ENCODE data around the gene SERPINA9.
A peak's percentile ranks its signal among the peaks of the same experiment; 100 is the strongest.
"Not testable (repeated sequence)": the region's sequence is repeated elsewhere in the genome, so short reads cannot be mapped to it uniquely, and the experiment has no call there.

SERPINA9 gene

GRCh38 chr14:94486883-94487282 lies 10.9 kb upstream of the SERPINA9 start:
- no peak for DNase-seq (ENCODE audit: low read depth, low spot score)

GRCh38 chr14:94485944-94486841 lies 10.2 kb upstream of the SERPINA9 start:
- peak; percentile 77 for DNase-seq (ENCODE audit: low read depth, low spot score)

GRCh38 chr14:94484481-94484880 lies 8.5 kb upstream of the SERPINA9 start:
- DNase-seq (ENCODE audit: low read depth, low spot score), result no peak

GRCh38 chr14:94483729-94484275 lies 7.8 kb upstream of the SERPINA9 start:
- no peak for DNase-seq (ENCODE audit: low read depth, low spot score)

GRCh38 chr14:94483071-94483451 lies 7.1 kb upstream of the SERPINA9 start:
- DNase-seq (ENCODE audit: low read depth, low spot score), result no peak

DNA sequence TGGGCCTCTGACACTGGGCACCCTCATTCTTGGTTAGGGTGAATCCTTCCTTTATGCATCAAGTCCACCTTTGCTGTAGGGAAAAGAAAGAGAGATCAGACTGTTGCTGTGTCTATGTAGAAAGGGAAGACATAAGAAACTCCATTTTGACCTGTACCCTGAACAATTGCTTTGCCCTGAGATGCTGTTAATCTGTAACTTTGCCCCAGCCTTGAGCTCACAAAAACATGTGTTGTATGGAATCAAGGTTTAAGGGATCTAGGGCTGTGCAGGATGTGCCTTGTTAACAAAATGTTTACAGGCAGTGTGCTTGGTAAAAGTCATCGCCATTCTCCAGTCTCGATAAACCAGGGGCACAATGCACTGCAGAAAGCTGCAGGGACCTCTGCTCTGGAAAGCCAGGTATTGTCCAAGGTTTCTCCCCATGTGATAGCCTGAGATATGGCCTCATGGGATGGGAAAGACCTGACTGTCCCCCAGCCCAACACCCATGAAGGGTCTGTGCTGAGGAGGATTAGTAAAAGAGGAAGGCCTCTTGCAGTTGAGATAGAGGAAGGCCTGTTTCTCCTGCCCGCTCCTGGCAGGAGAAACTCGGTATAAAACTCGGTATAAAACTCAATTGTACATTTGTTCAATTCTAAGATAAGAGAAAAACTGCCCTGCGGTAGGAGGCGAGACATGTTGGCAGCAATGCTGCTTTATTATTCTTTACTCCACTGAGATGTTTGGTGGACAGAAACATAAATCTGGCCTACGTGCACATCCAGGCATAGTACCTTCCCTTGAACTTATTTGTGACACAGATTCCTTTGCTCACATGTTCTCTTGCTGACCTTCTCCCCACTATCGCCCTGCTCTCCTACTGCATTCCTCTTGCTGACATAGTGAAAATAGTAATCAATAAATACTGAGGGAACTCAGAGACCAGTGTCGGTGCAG lies 6.4 kb upstream of the SERPINA9 start:
- not testable (repeated sequence) for DNase-seq (ENCODE audit: low read depth, low spot score)

DNA sequence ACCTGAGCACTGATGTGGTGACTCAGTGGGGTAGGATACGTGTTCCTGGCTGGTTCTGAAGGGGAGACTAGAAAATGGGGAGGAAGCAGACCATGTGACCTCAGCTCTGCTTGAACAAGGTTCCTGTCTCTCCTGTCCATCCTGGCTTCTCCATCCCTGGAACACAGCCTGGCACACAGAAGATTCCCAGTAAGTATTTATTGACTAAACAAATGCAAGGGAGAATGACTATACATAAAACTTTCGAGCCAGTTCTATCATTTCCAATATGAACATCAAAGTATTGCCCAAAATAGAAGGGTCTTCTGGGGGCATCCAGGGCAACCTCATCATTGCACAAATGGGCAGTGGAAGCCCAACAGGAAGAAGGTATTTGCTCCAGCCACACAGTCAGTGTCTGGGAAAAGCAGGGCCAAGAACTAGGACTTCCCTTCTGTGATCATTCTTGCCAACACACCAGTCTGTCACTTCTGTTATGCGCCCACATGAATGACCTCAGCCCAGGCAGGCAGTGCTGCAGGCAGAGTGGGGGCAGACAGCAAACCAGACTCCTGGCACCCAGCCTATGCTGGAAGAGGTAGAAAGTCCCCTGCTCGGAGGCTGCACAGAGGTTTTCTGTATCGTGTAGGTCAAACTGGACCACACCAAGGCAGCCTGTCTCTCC lies 5.6 kb upstream of the SERPINA9 start:
- no peak for DNase-seq (ENCODE audit: low read depth, low spot score)

DNA sequence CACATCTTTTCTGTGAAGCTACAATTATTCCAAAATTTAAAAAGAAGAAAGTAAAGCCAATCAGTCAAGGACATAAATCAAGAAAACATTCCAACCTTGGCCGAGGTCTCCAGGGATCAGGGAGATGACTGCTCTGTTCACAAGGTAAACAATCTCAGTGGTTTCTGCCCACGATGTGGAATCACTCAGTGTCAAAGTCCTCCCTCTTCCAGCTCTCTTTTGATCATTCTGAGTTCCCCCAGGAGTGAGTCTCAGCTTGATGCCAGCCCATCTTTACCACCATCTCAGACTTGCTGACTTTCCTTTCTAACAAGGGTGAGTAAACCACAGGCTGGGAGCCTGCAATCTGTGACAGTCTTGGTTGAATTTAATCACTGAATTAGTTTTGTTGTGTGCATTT lies 4.8 kb upstream of the SERPINA9 start:
- no peak for DNase-seq (ENCODE audit: low read depth, low spot score)

- DNase-seq (ENCODE audit: low read depth, low spot score), result no peak
Observed at GRCh38 chr14:94478420-94478819, 2.4 kb upstream of the SERPINA9 start.

GRCh38 chr14:94474581-94475031 lies 1.4 kb downstream of the SERPINA9 start:
- DNase-seq (ENCODE audit: low read depth, low spot score), result no peak

DNA sequence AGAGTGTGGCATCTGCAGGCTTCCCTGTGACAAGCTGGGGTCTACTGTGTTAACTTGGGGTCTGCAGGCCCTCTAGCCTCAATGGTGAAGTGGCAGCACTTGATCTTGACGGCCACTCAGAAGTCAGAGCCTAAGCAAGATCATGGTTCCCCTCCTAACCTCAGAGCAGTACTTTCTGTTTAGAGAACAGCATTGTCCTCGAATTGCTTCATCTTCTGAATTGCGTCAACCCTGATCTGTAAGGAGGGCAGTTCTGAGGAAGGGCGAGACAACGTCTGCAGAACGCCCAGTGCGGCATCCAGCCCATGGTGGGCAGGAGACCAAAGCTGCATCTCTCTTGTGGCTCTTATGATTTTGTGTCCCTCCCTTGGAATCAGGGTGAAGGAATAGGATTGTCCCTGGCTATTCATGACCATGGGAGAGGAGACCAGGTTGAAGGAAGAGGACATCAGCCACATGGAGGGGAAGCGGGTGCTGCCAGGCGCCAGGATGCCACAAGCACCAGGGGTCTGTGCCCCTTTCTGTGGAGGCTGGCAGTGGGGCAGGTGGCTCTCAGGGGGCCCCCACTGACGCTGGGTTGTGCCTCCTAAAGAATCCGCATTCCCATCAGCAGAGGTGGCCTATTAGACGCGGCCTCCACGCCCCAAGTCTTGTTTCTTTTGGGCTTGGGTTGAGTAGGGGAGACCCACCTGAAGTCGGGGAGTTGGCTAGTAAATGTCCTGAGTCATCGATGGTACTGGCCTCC lies 2.2 kb downstream of the SERPINA9 start:
- DNase-seq (ENCODE audit: low read depth, low spot score), result no peak

GRCh38 chr14:94472842-94473241 lies 3.2 kb downstream of the SERPINA9 start:
- no peak for DNase-seq (ENCODE audit: low read depth, low spot score)

DNA sequence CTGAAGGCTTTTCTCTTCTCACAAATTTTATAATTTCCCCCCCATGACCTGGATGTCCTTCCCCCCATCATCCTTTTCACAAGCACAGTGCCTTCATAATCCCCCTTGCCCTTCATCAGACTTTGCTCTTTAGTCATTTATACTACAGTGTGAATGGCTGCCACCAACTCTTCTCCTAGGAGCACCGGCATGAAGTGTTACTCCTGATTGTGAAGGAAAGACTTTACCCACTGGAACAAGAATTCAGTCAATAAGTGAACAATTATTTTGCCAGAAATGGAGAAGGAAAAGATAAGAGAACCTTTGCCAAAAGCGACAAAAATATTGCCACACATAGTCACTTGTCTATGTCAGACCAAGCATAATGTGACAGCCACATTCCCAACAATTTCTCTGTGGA lies 5.0 kb downstream of the SERPINA9 start:
- DNase-seq (ENCODE audit: low read depth, low spot score), result no peak

DNA sequence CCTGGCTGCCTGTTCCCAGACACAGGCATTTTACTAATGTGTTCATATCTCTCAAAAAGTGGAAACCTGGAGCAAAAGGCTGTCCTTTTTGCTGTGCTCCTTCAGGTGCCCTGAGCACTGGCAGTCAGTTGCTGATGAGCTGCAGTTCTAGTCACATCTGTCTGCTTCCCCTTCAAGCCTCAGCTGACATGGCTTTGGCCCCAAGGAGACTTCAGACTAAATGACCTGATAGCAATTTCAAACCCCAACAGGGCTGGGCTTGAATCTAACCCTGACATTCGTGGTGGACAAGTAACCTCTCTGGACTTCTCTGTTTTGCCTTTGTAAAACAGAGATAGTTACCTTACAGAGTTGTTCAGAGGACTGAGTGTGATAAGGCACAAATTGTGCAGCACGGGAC lies 5.7 kb downstream of the SERPINA9 start:
- no peak for DNase-seq (ENCODE audit: low read depth, low spot score)

DNA sequence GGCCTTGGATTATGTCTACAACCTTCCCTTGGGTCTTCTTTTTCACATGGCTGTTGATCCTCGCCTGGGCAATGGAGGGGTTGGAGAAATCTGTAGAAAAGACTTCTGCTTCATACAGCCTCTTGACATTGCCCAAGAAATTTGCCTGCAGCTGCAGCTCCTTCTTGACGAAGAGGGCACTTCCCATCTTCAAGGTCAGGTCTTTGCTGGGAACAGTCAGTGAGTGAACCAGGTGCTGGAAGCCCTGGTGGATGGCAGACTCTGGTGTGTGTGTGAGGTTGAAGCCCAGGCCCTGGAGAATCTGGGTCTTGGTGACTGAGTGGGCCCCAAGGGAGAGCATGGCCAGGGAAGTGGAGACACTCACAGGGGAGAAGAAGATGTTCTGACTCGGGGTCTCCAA lies 6.7 kb downstream of the SERPINA9 start:
- no peak for DNase-seq (ENCODE audit: low read depth, low spot score)

DNA sequence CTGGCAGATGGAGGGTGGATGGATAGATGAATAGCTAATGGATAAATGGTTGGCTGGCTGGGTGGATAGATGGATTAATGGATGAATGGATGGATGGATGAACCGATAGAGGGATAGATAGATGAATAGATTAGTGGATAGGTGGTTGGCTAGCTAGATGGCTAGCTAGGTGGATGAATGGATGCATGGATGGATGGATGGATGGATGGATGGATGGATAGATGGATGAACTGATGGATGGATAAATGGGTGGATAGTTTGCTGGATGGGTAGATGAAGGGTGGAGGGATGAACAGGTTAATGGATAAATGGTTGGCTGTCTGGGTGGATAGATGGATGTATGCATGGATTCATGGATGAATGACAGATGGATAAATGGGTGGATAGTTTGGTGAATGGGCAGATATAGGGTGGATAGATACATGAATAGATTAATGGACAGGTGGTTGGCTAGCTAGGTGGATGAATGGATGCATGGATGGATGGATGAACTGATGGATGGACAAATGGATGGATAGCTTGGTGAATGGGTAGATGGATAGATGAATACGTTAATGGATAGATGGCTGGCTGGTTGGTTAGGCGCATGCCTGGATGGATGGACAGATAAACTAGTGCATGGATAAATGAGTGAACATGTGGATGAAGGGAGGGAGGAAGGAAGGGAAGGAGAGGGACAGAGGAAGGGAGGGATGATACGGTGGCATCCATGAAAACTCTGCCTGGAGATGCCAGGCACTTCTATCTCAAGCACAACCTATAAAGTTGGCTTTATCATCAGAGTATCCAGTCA lies 8.1 kb downstream of the SERPINA9 start:
- no peak for DNase-seq (ENCODE audit: low read depth, low spot score)

DNA sequence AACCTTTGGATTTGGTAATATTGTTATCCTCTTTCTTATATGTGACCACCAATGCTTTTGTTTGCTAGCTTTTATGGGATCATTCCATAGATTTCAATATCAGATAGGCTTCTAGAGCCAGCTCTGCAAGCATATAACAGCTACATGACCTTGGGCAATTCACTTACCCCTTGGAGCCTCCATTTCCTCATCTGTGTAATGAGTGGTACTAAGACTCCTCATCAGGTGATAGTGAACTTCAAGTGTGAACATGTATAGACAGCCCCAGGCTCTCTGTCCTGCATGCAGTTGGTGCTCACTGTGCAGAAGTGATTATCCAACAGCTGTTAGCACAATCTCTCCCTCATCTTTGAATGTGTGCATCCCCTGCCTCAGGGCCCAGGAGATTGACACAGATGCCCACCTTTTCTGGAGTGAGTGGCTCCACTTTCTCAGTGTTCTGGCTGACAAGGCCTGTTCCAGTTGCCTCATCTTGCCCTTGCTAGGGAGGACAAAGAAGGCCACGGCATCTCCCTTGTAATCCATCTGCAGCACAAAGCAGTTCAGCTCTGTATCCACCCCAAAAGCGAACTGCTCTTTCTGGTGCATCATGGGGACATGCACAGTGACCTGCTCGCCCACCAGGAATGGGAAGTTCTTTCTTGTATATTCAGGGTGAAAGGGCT lies 9.2 kb downstream of the SERPINA9 start:
- no peak for DNase-seq (ENCODE audit: low read depth, low spot score)

DNA sequence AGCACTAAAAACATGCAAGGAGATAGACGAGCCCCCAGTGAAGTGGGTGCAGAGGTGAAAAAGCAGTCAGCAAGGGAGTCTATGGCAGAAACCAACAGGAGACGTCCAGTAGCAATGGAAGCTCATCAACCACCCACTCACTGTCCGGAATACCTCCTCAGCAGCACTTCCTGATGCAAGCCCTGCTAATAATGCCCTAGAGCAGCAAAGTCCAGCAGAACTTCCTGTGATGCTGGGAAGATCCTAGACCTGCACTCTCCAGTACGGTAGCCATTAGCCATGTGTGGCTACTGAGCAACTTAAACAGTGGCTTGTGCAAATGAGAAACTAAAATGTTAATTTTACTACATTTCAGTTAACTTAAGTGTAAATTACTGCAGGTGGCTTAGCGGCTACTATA lies 11.0 kb downstream of the SERPINA9 start:
- no peak for DNase-seq (ENCODE audit: low read depth, low spot score)

- no peak for DNase-seq (ENCODE audit: low read depth, low spot score)
Observed at GRCh38 chr14:94464290-94464689, 11.7 kb downstream of the SERPINA9 start.

Measured in iPS DF 19.7 (cell line).